Amygdala (tissue), 56 donors: ENCODE results near the gene FIBCD1.
"Not testable (repeated sequence)": the region's sequence is repeated elsewhere in the genome, so short reads cannot be mapped to it uniquely, and the experiment has no call there.

Experiments used
- DNase-seq, 56 donors: peaks; one replicate each; lab custom pipeline; 2025; lab: John Stamatoyannopoulos, UW

Gene FIBCD1

GRCh38 chr9:130956636-130957450 is 17.8 kb upstream of the FIBCD1 start:
- DNase-seq = no peak

GRCh38 chr9:130955947-130956621 is 17.0 kb upstream of the FIBCD1 start:
- DNase-seq = no peak

- not testable (repeated sequence) for DNase-seq
Measured at GRCh38 chr9:130954925-130955324, 15.9 kb upstream of the FIBCD1 start.

- no peak for DNase-seq
Measured at GRCh38 chr9:130954317-130954716, 15.3 kb upstream of the FIBCD1 start.

GRCh38 chr9:130952065-130952762 is 13.2 kb upstream of the FIBCD1 start:
- DNase-seq = no peak

- no peak for DNase-seq
Measured at GRCh38 chr9:130950039-130950311, 10.9 kb upstream of the FIBCD1 start.

- DNase-seq = no peak
Measured at GRCh38 chr9:130949188-130950038, 10.4 kb upstream of the FIBCD1 start.

GRCh38 chr9:130948266-130948665 is 9.2 kb upstream of the FIBCD1 start:
- DNase-seq = no peak

GRCh38 chr9:130947618-130948140 is 8.6 kb upstream of the FIBCD1 start:
- no peak for DNase-seq

- DNase-seq = no peak
Measured at GRCh38 chr9:130946766-130947617, 7.9 kb upstream of the FIBCD1 start.

- DNase-seq = no peak
Measured at GRCh38 chr9:130945173-130945572, 6.1 kb upstream of the FIBCD1 start.

- no peak for DNase-seq
Measured at GRCh38 chr9:130944510-130945058, 5.5 kb upstream of the FIBCD1 start.

- no peak for DNase-seq
Measured at GRCh38 chr9:130943777-130944176, 4.7 kb upstream of the FIBCD1 start.

GRCh38 chr9:130943221-130943620 is 4.2 kb upstream of the FIBCD1 start:
- DNase-seq = peak in 1 of 56 donors; percentile 21

GRCh38 chr9:130942679-130943078 is 3.6 kb upstream of the FIBCD1 start:
- no peak for DNase-seq

GRCh38 chr9:130942084-130942483 is 3.0 kb upstream of the FIBCD1 start:
- DNase-seq = no peak

GRCh38 chr9:130940693-130941576 is 1.9 kb upstream of the FIBCD1 start:
- DNase-seq = peak in 29 of 56 donors; percentile 6 to 71 (median 31)

GRCh38 chr9:130940027-130940549 is 1.0 kb upstream of the FIBCD1 start:
- DNase-seq = no peak
